Measurements from ENCODE around the gene CACNA1C.
"Not testable (repeated sequence)": the region's sequence is repeated elsewhere in the genome, so short reads cannot be mapped to it uniquely, and the experiment has no call there.

CACNA1C gene

DNA sequence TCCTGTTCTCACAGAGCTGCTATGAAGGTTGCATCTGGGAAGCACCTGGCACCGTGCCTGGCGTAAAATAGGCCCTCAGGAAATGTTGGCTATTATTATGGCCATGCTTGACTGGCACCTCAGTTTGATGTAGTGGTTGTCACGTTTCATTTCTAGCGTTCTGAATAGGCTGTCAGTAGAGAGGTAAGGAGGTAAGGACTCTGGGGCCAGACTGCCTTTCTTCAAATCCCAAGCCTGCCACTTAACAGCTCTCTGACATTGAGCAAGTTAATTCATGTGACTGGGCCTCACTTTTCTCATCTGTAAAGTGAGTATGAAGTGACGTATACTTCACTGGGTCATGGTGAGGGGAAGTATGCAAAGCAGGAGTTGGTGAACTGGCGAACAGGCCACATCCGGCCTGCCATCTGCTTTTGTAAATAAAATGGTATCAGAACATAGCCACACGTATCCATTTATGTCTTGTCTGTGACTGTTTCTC, 196.2 kb downstream of the CACNA1C start:
- DNase-seq (ENCODE audit: low read depth in 3 of 3, low spot score in 1 of 3) = no peak

DNA sequence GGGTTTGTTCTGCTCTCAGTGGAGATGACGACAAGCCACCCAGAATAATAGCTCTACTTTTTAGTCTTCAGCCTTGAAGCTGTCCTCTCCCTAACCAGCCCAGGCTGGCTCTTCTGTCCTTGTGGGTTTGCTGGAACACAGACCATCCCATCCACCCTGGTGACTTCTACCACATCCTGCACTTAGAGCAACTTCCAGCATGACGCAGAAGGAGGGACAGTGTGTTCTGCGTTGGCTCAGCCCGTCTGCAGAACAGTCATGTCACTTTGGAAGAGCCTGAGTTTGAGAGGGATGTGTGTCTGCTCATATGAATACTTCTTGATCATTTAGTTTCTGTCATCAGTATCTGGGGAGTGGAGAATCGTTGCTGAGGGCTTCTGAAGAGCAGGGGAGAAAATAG, 198.0 kb downstream of the CACNA1C start:
- no peak for DNase-seq (ENCODE audit: low read depth in 3 of 3, low spot score in 1 of 3)

DNA sequence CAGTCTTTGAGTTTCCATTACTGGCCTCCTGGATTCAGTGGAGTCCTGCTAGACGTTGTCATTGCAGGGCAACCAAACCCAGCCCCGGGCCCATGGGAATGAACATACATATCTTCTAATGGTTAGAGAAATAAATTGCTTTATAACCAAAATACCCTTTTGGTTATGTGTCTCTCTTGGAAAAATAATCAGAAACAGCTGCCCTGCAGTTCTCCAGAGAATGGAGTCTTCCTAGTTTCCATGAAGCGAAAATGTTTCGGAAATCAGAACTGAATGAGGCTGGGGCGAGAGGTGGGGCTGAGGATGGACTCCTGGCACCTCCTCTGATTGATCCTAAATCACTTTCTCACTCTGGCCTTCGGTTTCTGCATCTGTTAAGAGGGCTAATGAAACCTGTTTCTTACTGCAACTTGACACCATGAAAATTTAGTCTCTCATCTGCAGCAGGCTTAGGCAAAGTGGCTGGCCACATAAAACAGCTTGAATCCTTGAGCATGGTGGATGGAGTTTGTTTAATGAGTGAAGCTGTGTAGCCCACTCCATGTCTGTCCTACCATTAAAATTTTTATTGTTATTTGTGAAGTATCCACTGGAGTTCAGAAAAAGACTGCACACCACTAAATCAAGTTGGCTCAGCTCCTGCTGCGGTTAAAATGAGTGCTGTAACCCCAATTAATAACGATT, 198.9 kb downstream of the CACNA1C start:
- DNase-seq (ENCODE audit: low read depth in 3 of 3, low spot score in 1 of 3) = no peak

DNA sequence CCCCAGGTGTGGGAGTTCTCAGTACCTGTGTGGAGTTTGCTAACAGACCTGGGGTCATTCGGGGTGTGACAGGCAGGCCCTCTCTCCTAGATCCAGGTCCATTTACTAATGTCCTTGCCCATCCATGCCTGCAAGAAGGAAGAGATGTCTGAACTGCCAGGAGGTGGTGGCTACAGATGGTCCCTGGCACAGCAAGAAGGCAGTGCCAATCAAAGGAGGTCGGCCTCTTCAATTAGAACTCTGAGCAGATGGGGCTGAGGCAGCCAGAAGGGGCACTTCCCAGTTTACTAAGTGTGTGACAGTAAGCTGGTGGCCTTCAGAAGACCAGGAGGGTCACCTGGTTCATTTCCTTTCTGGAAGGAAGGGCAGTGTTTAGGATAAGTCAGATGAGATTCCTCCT, 202.5 kb downstream of the CACNA1C start:
- DNase-seq (ENCODE audit: low read depth in 3 of 3, low spot score in 1 of 3) = no peak

DNA sequence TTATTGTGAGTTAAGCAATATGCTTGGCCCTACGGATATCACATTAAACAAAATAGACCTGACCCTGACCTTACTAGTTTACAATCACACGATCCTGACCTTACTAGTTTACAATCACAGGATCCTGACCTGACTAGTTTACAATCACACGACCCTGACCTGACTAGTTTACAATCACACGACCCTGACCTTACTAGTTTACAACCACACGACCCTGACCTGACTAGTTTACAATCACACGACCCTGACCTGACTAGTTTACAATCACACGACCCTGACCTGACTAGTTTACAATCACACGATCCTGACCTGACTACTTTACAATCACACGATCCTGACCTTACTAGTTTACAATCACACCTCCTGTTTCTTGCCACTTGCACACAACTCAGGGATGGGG, 202.9 kb downstream of the CACNA1C start:
- DNase-seq (ENCODE audit: low read depth in 3 of 3, low spot score in 1 of 3) = not testable (repeated sequence)

DNA sequence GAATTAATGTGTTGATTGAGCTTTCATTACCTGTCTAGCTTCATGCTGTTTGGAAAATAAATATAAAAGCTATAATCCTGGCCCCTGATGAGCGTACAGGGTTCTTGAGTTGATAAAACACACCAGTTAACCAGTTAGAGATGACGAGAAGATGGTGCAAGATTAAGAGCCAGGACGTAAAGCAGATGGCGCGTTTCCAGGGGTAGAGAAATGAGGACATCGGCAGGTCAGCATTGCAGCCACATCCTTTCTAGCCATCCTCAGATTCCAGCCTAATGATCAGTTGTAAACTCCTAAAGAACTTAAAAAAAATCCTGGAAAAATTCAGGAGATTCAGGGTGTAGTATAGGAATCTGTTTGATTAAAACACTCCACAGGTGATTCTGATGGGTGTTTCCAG, 203.7 kb downstream of the CACNA1C start:
- no peak for DNase-seq (ENCODE audit: low read depth in 3 of 3, low spot score in 1 of 3)

DNA sequence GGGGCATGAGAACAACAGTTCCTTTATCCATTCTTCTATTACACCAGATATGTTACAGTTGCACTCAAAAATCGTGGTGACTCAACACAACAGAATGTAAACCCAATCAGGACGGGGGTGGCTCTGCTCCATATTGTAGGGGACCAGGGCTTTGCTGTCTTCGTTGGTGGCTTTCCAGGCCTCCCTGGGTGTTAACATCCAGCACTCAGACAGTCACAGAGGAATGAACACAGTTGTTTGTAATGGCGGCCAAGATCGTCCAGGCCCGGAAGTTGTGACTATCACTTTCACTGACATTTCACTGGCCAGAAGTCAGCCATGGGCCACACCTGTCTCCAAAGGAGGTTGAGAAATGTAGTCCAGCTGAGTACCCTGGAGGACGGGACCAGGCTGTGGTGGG, 204.1 kb downstream of the CACNA1C start:
- no peak for DNase-seq (ENCODE audit: low read depth in 3 of 3, low spot score in 1 of 3)

DNA sequence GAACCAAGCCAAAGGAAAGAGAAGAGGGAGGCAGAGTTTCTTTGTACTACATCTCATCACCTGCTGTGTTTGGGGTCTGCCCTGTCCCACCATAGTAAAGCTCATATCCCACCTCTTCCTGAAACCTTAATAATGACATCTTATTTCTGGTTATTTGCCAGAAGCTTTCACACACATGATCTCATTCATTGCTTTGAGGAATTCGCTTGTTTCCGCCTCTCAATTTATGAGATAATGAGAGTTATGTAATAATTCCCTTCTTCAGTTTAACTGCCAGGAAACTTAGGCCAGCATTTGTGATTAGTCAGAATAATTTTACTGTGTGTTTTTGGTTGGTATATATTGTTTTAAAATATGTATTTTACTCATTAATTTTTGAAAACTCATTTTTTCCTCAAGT, 205.2 kb downstream of the CACNA1C start:
- DNase-seq (ENCODE audit: low read depth in 3 of 3, low spot score in 1 of 3) = no peak

DNA sequence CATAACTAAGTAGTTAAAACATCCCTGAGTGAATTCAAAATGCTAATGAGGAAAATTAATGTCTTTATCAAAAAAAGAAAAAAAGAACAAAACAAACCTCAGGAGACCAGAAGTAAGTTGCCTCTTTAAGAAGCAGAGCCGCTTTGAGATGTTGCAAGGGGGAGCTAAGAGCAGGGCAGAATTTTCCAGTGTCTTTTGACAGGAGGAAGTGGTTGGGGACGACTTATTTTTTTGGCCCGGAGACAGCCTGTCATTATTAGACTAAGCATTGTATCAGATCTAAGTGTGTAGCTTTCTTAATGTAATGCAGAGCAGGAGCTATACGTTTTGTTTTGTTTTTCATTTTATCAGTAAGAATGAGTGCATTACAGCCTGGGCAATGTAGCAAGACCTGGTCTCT, 206.6 kb downstream of the CACNA1C start:
- DNase-seq (ENCODE audit: low read depth in 3 of 3, low spot score in 1 of 3) = no peak

DNA sequence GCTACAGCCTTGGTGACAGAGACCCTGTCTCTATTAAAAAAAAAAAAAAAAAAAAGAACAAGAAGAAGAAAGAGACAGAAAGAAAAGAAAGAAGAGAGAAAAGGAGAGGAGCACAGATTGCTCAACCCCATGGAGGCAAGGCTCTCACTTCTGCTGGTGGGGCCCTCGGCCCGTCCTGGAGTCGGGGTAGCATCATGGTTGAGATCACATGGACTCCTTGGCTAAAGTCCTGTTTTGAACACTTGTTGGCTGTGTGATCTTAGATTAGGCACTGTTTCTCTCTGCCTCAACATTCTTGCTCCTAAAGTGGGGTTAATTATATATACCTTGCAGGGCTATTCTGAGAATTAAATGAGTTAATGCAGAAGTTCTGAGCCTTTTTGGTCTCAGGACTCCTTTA, 207.7 kb downstream of the CACNA1C start:
- no peak for DNase-seq (ENCODE audit: low read depth in 3 of 3, low spot score in 1 of 3)

DNA sequence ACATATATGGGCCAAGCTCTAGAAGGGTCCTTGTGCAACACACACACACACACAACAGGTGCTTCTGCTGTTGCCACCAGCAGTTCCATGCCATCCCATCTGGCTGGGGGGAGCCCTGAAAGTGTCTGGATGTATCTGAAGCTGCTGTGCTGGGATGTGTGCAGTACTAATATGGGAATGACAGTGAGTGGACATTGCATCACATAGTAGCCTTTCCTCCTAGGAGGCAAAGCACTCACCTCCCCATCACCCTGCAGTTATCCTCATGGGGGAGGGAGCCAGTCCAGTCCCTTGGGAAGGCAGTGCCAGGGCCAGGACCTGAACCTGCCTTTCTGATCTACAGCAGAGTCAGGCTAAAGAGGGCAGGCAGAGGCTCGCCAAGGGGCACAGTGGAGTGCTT, 208.9 kb downstream of the CACNA1C start:
- no peak for DNase-seq (ENCODE audit: low read depth in 3 of 3, low spot score in 1 of 3)

DNA sequence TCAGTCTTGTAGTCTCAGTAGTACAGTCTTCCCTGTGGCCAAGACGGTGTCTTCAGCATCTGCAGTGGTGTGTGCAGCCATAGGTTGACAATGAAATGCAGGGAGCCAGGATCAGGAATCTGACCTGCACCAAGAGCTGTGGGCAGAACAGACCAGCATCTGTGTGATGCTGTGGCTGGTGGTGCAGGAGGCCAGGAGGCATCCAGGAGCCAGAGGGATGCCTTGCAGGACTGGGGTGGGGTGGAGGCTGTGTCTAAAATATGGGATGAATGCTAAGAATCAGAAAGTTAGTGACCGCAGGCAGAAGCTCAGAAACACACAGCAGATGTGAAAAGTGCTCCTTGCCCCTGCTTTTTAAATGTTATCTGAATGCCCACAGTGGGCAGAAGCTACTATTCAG, 209.7 kb downstream of the CACNA1C start:
- DNase-seq (ENCODE audit: low read depth in 3 of 3, low spot score in 1 of 3) = no peak

DNA sequence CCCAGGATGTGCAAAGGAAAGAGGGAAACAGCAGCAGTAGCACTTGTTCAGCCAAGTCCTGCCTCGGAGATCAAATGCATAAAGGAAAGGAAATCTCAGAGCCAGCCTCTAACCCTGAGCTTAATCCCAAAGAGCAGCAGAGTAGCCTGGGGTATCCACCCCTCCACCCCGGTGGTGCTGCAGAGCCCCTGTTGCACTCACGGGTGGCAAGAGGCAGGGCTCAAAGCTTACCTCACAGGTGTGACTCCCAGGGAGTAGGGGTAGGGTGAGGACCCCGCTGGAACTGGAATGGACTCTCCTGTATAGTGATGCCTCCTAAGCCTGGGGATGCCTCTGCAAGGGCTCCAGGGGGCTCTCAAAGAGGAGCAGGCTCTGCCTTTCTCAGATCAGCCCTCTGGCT, 211.1 kb downstream of the CACNA1C start:
- DNase-seq (ENCODE audit: low read depth in 3 of 3, low spot score in 1 of 3) = no peak

DNA sequence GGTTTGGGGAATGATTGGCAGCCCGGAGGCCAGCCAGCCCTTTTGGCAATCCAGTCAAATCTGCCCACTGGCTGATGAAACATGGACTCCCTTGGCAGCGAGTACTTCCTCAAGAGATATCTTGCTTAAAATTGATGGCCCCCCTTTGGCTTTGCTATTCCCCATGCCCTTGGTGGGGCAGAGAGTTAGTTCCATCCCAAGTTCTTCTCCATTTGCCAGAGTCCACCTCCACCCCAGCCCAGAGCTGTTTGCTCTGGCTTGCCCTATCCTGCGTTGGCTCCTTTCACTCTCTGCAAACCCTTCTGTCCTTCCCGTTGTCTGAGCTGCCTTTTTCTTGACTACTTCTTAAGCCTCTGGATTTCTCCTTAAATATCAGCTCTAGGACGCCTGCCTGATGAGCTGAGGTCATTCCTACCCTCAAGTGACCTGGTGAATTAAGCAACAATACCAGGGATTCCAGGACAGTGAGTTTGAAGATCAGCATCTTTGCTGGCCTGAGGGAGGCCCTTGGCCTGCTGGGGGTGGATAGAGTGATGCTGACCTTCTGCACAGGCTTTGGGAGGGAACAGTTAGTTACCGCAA, 212.0 kb downstream of the CACNA1C start:
- DNase-seq (ENCODE audit: low read depth in 3 of 3, low spot score in 1 of 3) = no peak

DNA sequence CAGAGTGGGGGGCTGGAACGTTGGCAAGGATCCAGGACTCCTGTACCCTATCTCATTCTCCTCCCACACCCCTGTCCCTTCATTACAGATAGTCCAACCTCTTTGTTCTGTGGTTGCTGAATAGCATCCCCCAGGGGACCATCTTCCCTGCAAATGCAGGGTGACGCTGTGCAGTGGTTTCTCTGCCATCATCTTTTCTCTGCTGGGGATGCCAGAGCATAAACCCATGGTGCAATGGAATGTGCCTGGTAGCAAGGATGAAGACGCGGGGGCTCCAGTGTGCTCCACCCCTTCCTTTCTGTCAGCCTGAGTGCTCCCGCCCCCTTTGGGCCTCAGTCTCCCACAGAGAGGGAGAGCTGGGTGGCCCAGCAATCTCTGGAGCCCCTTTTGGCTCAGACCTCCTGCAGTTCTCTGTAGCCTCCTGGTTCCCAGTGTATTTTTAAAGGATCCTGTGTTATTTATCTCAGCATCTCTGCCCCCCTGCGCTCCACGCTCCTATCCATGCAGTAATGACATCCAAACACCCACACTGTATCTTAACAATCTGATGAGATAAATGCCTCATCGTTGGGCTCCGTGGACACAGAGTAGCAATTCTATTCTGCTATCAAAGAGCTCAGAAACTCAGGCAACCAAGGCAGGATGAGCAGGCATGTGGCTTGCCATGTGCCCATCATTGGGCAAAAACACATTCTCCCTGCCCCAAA, 212.8 kb downstream of the CACNA1C start:
- DNase-seq (ENCODE audit: low read depth in 3 of 3, low spot score in 1 of 3) = no peak

DNA sequence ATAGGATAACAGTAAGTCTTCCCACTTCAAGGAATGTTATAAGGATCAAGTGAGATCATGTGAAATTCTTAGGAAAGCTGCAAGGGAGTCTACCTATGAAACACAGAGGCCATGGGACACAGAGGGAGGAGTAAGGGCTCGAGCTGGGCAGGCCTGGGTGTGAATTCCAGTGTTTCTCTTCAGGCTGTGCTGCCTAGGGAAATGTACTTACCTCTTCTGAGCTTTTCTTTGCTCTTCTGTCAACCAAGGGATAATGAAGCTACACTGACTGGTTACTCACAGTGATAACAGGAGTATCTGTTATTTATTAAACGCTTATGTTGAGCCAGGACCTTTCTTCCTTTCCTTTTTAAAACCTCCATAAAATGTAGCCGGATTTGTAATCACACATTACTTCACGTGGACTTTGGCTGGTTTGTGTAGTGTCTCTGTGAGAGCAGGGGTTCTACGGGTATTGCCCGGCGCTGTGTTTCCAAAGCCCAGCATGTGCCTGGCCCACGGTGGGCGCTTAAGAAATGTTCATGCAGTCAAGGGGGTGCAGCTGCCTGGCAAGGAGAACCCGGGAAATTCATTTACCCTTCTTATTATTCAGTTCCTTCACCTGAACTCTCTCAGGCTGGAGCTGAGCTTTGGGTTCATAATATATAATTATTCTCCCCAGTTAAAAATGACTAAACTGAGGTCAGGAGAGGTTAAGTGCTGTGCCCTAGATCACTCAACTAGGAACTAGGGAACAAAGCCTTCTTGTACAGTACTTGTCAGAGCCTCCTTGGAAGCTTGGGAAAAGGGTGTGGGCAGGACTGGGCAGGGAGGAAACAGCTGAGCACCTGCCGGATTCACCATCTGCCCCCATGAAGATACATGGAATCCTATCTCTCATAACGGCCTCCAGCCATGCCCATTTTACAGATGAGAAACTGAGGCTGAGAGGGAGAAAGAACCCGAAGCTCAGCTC, 214.2 kb downstream of the CACNA1C start:
- DNase-seq (ENCODE audit: low read depth in 3 of 3, low spot score in 1 of 3) = no peak

DNA sequence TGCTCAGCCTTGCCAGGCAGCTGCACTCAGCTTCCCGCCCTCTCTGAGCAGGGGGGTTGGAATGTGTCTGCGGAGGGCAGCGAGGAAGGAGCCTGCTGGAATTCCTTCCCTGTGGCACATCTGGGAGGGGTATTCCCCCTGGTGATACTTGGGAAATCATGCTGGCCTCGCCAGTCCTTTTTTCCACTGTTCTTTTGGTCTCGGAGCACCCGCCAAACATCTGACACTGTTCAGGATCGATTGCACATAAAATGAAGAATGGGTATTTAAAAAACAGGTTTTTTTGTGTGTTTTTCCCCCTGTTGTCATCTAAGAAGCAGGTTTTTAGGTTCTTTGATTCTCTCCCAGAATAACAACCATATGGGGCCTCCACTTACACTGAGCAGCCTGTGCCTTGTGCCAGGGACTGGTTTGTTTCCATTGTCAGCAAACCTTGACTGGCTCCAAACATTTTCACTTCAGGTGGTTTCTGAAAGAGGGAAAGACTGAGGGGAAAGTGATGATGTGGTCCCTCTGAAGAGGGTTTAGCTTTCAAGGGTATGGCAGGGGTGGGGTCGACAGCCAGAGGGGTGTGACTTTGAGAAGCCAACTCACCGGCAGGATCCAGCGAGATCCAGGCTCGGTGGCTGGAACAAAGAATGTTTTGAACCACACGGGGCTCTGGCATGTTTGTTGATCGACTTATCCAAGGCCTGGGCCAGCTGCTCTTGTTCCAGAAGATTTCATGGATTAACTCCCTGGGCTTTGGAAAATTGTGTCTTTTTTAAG, 215.1 kb downstream of the CACNA1C start:
- no peak for DNase-seq (ENCODE audit: low read depth in 3 of 3, low spot score in 1 of 3)

DNA sequence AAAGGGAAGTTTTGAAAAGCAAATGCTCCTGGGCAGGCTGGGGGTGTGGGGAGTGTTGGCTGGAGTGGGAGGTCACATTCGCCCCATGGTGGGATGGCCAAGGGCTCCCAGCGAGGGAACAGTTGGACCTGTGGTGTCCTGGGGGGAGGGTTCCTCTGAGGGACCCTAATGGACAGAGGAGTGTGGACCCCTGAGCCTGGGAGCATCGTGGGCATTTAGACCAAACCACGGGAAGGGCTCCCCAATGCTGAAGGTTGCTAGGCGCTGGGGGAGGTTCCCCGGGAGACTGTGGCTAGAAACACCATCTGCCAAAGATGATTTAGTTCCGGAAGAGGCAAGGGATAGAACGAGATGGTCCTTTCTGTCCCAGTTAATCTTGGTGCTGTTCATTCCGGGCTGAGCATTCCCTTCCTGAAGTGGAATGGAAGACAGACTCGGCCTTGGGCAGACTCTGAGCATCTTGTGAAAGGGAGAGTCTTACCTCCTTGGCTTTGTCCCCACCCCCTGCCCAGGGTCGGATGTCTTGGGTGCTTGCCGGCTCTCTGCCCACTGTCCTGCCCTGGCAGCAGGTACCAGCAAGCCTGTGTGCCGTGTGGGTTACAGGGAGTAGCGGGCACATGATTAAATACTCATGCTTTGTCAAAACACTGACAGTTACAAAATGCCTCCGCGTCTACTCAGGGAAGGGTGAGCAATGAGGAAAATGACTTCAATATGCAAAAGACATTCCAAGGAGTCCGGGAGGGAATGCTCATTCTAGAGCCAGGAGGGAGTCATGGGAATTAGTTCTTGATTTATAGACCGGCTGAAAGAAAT, 215.9 kb downstream of the CACNA1C start:
- DNase-seq (ENCODE audit: low read depth in 3 of 3, low spot score in 1 of 3) = no peak

DNA sequence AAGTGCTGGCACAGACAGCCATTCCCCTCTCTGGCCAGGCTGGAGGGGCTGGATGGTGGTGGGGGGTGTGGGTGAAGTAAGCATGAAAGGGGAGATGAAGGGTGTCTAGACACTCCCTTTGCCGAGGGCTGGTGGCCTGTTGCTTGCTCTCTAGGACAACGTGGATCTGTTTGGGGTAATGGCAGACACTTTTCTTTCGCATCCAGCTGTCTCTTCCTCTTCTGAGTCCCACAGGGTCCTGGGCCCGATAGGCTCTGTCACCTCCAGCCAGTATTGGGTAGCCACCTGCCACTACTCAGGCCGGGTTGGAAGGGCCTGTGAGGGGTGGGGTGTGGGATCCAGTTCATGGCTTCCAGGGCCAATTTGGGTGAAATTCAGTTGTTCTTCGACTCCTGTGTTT, 218.1 kb downstream of the CACNA1C start:
- DNase-seq (ENCODE audit: low read depth in 3 of 3, low spot score in 1 of 3) = no peak

DNA sequence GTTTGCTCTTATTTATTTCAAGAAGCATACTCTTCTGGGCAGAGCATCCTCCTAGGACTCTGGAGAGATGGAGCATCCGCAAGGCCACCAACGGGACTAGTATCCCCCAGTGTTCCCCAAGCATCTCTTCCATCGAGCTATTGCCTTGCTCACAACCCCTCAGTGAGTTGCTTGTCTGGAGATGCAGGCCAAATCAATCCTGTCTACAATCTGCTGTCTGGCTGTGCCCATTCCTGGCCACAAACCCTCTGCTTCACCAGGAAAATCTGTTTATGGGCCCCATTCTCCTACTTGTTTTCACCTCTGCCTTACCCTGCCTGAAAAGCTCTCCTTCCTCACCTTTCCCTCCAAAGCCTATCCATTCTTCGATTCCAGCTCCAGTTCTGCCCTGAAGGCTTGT, 219.2 kb downstream of the CACNA1C start:
- DNase-seq (ENCODE audit: low read depth in 3 of 3, low spot score in 1 of 3) = no peak
